ENCODE measurements around the gene PTK7. TPM values are rescaled to one million over a fixed set of nuclear protein-coding genes. Genes with fewer than 3 reads are reported as not detected.

The PTK7 gene
- total RNA-seq, 1 donor from 2014 or later = 2.7 TPM

- DNase-seq (ENCODE audit: low spot score) = peak; percentile 100
- intact Hi-C loops (cut with DNase I) = no loop called here
Observed at GRCh38 chr6:43170931-43171706, 95.0 kb downstream of the PTK7 start, which contains the start of gene SRF. Gene SRF (plus strand): TSS chr6:43171269. CDS start chr6:43171657, 388 bp downstream.

- no peak for DNase-seq (ENCODE audit: low spot score)
- intact Hi-C loops (cut with DNase I) = loop anchor here (2.0 kb wide), 1 partner anchor 197 kb away; the partner anchor contains the start of gene ZNF318
Observed at GRCh38 chr6:43171707-43172103, 95.6 kb downstream of the PTK7 start.

- DNase-seq (ENCODE audit: low spot score) = no peak
- intact Hi-C loops (cut with DNase I) = loop anchor here (2.0 kb wide), 1 partner anchor 196 kb away; the partner anchor contains the start of gene ZNF318
Observed at GRCh38 chr6:43172104-43173007, 96.2 kb downstream of the PTK7 start.

GRCh38 chr6:43173591-43174262 lies 97.6 kb downstream of the PTK7 start:
- intact Hi-C loops (cut with DNase I) = loop anchor here (2.0 kb wide), 1 partner anchor 195 kb away; the partner anchor contains the start of gene ZNF318

GRCh38 chr6:43174263-43175112 lies 98.4 kb downstream of the PTK7 start:
- DNase-seq (ENCODE audit: low spot score) = peak; percentile 99
- intact Hi-C loops (cut with DNase I) = no loop called here

More at GRCh38 chr6:43173591-43174262, 97.6 kb downstream of the PTK7 start:
- DNase-seq (ENCODE audit: low spot score) = no peak

GRCh38 chr6:43175676-43176422 lies 99.7 kb downstream of the PTK7 start:
- no peak for DNase-seq (ENCODE audit: low spot score)
- intact Hi-C loops (cut with DNase I) = no loop called here

GRCh38 chr6:43176423-43176786 lies 100.3 kb downstream of the PTK7 start:
- intact Hi-C loops (cut with DNase I) = no loop called here

GRCh38 chr6:43178150-43178549 lies 102.0 kb downstream of the PTK7 start:
- intact Hi-C loops (cut with DNase I) = no loop called here
- no peak for DNase-seq (ENCODE audit: low spot score)

More at GRCh38 chr6:43176423-43176786, 100.3 kb downstream of the PTK7 start:
- DNase-seq (ENCODE audit: low spot score) = no peak

GRCh38 chr6:43178951-43179830 lies 103.1 kb downstream of the PTK7 start:
- intact Hi-C loops (cut with DNase I) = no loop called here
- no peak for DNase-seq (ENCODE audit: low spot score)

GRCh38 chr6:43180058-43180457 lies 103.9 kb downstream of the PTK7 start:
- no peak for DNase-seq (ENCODE audit: low spot score)
- intact Hi-C loops (cut with DNase I) = loop anchor here (5.0 kb wide), 1 partner anchor 67 kb away; no protein-coding TSS in a partner anchor

GRCh38 chr6:43180985-43181384 lies 104.9 kb downstream of the PTK7 start:
- DNase-seq (ENCODE audit: low spot score) = no peak
- intact Hi-C loops (cut with DNase I) = loop anchor here (5.0 kb wide), 1 partner anchor 66 kb away; no protein-coding TSS in a partner anchor

GRCh38 chr6:43181621-43181941 lies 105.5 kb downstream of the PTK7 start:
- no peak for DNase-seq (ENCODE audit: low spot score)
- intact Hi-C loops (cut with DNase I) = loop anchor here (5.0 kb wide), 1 partner anchor 66 kb away; no protein-coding TSS in a partner anchor

- DNase-seq (ENCODE audit: low spot score) = peak; percentile 95
Observed at GRCh38 chr6:43181942-43182860, 106.1 kb downstream of the PTK7 start, which contains the start of gene CUL9. Gene CUL9 (plus strand): TSS chr6:43182196. CDS start chr6:43184311, 2,115 bp downstream.

GRCh38 chr6:43183441-43183840 lies 107.3 kb downstream of the PTK7 start:
- intact Hi-C loops (cut with DNase I) = loop anchor here (5.0 kb wide), 1 partner anchor 64 kb away; no protein-coding TSS in a partner anchor
- DNase-seq (ENCODE audit: low spot score) = no peak

More at GRCh38 chr6:43181942-43182860, 106.1 kb downstream of the PTK7 start, which contains the start of gene CUL9:
- intact Hi-C loops (cut with DNase I) = loop anchor here (5.0 kb wide), 1 partner anchor 65 kb away; no protein-coding TSS in a partner anchor

- DNase-seq (ENCODE audit: low spot score) = no peak
- intact Hi-C loops (cut with DNase I) = loop anchor here (5.0 kb wide), 1 partner anchor 63 kb away; no protein-coding TSS in a partner anchor
Observed at GRCh38 chr6:43184268-43184985, 108.3 kb downstream of the PTK7 start.

All from cardiac septum (tissue), 1 donor.